ENCODE results near the gene CRTAC1.

CRTAC1 gene

DNA sequence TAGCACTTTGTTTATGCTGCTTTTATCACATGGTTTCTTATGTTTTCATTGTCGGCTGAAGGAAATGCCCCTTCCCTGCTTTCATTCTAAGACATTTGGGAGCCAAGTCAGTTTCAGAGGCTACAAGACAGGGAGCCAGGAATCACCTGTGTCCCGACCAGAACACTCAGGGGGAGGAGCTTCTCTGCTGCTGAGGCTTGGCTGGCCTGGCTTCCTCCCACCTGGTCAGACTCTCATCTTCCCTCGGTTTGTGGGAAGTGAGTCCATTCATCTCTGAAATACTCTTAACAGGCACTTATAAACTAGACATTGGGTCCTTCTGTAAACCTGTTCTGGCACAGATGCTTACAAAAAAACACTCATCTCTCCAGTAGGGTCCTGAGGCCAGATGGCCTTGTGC, 200.4 kb downstream of the CRTAC1 start:
- DNase-seq = no peak

DNA sequence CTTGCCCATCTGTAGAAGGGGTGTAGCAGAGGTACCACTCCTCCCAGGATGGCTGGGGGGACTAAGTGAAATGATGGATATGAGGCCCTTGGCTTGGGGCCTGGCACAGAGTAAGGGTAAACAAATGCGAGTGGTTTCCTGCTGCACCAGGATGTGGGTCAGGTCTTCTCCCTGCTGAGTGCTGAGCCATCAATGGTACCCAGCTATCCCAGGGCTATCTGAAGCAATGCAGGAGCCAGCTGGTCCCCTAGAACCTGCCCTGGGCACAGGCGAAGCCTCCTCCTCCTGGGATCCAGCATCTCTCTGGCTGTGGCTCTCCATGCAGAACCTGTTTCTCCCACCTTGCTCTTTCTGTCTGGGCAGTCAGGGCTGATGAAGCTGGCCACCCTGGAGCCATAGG, 201.7 kb downstream of the CRTAC1 start:
- DNase-seq = no peak

DNA sequence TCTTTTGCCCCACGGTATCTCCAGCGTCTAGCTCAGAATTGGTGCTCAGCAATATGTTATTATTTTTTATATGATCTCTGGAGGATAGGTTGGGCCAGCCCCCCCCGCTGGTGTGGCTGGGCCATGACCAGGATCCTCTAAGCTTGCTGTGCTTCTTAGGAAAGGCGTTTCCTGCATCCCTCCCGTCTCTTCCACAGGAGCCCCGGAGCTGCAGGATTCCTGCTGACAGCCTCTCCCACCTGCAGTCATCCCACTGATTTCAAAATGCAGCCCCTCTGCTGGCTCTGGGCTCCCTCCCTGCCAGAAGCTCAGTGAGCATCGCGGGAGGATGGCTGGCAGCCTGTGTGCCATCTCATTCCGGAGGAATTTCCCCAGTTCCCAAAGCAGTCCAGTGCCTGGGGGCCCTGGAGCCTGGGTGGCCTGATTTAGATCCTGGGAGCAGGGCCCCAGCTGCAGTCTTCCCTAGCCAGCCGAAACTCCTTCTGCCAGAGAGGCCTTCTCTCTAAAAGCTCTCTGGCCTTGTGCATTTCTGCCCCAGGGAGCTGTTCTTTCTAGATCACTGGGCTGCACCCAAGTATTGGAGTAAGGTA, 202.6 kb downstream of the CRTAC1 start:
- no peak for DNase-seq

DNA sequence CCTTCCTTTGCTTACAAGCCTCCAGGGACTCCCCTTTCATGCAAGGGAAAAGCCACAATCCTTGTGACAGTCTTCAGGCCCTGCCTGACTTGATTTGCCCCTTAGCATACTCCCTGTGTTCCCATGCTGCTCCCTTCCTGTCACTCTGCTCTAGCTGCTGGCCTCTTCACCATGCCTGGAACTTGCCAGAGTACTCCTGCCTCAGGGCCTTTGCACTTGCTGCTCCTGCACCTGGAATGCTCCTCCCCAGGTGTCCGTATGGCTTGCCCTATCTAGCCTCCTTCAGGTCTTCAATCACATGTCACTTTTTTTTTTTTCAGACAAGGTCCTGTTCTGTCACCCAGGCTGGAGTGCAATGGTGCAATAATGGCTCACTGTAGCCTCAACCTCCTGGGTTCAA, 203.5 kb downstream of the CRTAC1 start:
- DNase-seq = no peak

DNA sequence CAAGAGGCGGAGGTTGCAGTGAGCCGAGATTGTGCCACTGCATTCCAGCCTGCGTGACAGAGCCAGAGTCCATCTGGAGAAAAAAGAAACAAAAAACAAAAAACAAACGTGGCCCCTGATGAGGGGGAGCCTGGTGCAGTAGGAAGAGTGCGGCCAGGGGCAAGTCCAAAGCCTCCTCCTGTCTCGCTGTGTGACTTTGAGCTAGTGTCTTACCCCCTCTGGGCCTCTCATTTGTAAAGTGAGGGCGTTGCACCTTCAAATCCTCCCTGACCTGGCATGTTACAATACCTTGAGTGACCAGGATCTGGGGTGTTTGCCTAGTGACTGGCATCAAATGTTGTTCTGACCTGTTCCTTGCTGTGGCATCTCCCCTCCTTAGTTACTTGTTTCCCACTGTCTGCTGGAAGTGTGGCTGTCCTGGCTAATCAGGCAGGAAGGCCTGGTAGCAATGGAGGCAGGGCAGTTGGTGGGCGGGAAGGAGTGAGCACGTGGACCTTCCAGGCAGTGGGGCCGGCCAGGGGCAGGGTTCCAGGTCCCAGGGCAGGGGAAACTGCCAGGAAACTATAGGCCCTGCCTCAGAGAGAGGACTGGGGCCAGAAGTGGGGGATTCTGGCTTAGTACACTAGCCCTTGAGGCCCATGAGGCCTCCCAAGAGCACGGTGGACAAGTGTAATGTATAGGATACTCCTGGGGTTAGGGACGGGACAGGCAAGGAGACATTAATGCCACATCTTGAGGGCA, 205.2 kb downstream of the CRTAC1 start:
- no peak for DNase-seq

DNA sequence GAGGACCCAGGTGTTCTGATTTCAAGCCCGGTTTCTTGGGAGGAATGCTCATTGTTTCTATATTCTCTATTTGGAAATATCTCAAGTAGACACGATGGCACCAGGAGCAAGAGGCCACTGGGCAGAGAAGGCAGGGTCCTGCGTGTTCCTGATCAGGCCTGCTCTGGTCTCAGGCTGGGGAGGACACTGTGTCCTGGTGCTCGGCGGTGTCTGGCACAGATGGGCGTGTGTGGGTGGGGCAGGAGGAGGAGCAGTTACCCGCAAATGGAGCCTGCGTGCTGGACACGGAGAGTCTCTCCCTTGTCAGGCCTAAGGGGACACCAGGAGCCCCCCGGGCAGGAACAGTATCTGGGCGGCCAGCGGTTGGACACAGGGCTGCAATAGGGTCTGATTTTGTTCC, 206.7 kb downstream of the CRTAC1 start:
- no peak for DNase-seq

DNA sequence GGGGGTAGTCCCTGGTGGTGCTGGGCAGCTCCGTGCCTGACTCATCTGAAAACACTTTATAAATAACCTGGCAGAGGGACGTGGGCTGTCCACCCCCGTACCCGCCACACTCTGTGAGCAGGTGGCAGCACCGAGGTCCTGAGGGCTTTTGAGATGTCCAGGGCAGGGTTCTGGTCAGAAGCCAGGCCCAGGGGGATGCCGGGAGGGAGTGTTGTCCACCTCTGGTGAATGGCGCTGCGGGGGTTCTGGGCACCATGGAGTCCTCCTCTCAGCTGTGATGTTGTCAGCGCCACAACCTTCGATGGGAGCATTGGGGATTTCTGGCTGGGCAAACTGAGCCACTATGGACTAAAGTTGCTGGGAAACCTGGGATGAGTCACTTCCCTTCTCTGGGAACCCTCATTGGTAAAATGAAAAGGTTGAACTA, 208.1 kb downstream of the CRTAC1 start:
- no peak for DNase-seq

DNA sequence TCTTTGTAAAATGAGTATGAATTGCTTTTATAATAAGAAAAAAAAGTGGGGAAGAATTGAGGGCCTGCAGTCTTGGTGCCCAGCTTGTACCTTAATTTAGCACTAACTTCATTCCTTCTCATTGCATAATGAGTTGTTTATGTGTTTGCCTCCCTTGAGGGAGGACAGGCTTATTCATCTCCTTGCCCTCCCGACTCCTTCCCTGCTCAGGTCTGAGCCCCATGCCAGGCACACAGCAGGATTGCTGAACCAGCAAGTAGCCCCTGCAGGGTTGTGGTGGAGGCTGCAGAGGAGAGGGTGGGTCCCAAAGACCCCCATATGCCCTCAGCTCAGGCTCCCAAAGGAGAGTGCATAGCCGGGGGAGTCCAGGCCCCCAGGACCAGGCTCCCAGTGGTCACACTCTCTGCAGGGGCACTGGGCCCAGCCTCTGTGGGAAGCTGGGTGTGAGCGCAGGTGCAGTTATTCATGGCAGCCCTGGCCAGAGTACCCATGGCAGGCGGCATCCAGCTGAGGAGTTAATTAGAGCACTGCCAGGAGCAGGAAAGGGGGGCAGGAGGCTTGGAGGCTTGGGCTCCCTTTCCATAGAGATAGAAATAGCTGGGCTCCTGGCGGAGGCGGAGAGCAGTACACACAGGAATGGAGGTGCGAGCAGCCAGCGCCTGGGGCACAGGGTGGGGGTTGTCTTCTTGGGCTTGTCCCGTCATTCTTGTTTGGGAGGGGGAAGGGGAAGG, 208.9 kb downstream of the CRTAC1 start:
- DNase-seq = no peak

DNA sequence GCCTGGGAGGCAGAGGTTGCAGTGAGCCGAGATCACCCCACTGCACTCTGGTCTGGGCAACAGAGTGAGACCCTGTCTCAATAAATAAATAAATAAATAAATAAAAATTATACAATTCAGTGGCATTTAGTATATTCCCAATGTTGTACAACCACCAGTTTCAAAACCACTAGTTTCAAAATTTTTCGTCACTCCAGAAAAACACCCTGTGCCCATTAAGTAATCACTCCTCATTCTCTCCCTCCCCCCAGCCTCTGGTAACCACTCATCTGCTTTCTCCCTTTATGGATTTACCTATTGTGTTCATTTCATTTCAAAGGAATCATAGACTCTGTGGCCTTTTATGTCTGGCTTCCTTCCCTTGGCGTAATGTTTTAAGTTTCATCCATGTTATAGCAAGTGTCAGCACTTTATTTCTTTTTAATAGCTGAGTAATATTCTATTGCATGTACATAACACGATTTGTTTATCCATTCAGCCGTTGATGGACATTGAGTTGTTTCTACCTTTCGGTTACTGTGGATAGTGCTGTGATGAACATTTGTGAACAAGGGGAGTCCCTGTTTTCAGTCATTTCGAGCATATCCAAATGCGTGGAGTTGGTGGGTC, 210.2 kb downstream of the CRTAC1 start:
- DNase-seq = no peak

DNA sequence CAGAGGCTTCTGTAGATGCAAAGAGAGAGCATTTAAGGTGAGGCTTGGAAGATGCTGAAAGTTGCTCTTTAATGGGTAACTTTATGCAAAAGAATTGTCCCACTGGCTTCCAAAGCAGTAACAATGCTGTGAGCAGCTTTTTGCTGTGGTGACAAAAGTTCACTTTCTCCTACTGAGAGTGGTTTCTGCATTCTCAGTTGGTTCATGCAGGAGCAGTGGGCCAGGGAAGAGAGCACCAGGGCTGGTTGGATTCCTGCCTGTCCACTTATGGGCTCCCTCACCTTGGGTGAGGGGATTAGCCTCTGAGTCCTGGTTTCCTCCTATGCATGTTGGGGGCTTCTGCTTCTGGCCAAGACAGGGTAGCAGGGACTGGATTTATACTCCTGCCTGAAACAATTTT, 211.8 kb downstream of the CRTAC1 start:
- no peak for DNase-seq

DNA sequence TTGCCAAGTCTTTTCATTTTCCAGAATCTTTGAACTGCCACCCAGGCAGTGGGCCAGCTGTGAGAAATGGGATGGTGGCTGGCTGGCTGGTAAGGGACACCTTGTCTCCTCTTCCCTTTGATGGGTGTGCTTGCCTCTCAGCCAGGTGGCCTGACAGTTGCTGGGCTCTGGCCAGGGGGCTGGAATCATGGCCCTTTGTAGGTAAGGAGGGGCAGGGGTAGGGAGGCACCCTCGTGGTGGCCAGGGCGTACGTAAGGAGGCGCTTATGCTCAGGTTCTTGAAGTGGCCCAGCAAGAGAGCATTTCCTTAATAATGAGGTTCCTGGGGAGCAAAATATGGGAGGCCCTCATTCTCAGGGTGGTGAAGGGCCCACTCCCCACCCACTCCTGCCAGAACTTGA, 213.8 kb downstream of the CRTAC1 start:
- no peak for DNase-seq

Data from activated CD4-positive, CD25-positive, alpha-beta regulatory T cell treated with anti-CD3 and anti-CD28 coated beads, Interleukin-2, amount 50 U/mL, for 72 hours (primary cell).